ENCODE results near the gene NEK11. TPM values are rescaled to one million over a fixed set of nuclear protein-coding genes. Genes with fewer than 3 reads are reported as not detected.

The NEK11 gene
- total and polyA plus RNA-seq, 9 of the 15 experiments (the other 6 are each of a cell fraction or from before 2014, with no cell fraction given), result 0.28 to 1.5 (median 0.87) TPM

DNA sequence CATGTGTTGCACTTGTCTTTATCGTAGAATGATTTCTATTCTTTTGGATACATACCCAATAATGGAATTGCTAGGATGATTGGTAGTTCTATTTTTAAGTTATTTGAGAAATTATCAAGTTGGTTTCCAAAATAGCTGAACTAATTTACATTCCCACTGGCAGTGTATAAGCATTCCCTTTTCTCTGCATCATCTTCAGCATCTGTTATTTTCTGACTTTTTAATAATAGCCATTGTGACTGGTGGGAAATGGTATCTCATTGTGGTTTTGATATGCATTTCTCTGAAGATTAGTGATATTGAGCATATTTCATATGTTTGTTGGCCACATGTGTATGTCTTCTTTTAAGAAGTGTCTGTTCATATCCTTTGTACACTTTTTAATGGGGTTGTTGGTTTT is 273.2 kb downstream of the NEK11 start:
- no peak for TF ChIP-seq FOSL1 (tag; conservative IDR thresholded peaks at IDR 0.05)
- TF ChIP-seq ZZZ3 (IDR thresholded peaks at IDR 0.05), result no peak
- TF ChIP-seq, protein P1, sequence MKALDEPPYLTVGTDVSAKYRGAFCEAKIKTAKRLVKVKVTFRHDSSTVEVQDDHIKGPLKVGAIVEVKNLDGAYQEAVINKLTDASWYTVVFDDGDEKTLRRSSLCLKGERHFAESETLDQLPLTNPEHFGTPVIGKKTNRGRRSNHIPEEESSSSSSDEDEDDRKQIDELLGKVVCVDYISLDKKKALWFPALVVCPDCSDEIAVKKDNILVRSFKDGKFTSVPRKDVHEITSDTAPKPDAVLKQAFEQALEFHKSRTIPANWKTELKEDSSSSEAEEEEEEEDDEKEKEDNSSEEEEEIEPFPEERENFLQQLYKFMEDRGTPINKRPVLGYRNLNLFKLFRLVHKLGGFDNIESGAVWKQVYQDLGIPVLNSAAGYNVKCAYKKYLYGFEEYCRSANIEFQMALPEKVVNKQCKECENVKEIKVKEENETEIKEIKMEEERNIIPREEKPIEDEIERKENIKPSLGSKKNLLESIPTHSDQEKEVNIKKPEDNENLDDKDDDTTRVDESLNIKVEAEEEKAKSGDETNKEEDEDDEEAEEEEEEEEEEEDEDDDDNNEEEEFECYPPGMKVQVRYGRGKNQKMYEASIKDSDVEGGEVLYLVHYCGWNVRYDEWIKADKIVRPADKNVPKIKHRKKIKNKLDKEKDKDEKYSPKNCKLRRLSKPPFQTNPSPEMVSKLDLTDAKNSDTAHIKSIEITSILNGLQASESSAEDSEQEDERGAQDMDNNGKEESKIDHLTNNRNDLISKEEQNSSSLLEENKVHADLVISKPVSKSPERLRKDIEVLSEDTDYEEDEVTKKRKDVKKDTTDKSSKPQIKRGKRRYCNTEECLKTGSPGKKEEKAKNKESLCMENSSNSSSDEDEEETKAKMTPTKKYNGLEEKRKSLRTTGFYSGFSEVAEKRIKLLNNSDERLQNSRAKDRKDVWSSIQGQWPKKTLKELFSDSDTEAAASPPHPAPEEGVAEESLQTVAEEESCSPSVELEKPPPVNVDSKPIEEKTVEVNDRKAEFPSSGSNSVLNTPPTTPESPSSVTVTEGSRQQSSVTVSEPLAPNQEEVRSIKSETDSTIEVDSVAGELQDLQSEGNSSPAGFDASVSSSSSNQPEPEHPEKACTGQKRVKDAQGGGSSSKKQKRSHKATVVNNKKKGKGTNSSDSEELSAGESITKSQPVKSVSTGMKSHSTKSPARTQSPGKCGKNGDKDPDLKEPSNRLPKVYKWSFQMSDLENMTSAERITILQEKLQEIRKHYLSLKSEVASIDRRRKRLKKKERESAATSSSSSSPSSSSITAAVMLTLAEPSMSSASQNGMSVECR (CRISPR knock-in tag; IDR thresholded peaks at IDR 0.05), result no peak
- no peak for TF ChIP-seq TEAD4 (IDR thresholded peaks at IDR 0.05; ENCODE audit: low read length)
- TF ChIP-seq TEAD4 (CRISPR knock-in tag; IDR thresholded peaks at IDR 0.05; ENCODE audit: borderline replicate concordance), result no peak
- TF ChIP-seq CBFA2T3 (IDR thresholded peaks at IDR 0.05), result no peak
- TF ChIP-seq ADNP (tag; IDR thresholded peaks at IDR 0.05), result no peak
- TF ChIP-seq U2AF1 (optimal IDR thresholded peaks at IDR 0.05; ENCODE audit: low read depth, low read length), result no peak
- TF ChIP-seq, protein P2, sequence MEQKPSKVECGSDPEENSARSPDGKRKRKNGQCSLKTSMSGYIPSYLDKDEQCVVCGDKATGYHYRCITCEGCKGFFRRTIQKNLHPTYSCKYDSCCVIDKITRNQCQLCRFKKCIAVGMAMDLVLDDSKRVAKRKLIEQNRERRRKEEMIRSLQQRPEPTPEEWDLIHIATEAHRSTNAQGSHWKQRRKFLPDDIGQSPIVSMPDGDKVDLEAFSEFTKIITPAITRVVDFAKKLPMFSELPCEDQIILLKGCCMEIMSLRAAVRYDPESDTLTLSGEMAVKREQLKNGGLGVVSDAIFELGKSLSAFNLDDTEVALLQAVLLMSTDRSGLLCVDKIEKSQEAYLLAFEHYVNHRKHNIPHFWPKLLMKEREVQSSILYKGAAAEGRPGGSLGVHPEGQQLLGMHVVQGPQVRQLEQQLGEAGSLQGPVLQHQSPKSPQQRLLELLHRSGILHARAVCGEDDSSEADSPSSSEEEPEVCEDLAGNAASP (IDR thresholded peaks at IDR 0.05), result no peak
- TF ChIP-seq TAL1 (IDR thresholded peaks at IDR 0.05), result no peak
- TF ChIP-seq ETS2 (tag; IDR thresholded peaks at IDR 0.05; ENCODE audit: borderline replicate concordance, poor library complexity, severe bottlenecking), result no peak
- no peak for TF ChIP-seq POLR2A (conservative IDR thresholded peaks at IDR 0.05)
- TF ChIP-seq ZNF143 (CRISPR knock-in tag; IDR thresholded peaks at IDR 0.05), result no peak
- no peak for TF ChIP-seq ZNF644 (tag; IDR thresholded peaks at IDR 0.05; ENCODE audit: low read depth)
- H3K9me1 ChIP-seq (ENCODE audit: control insufficient read depth, insufficient read depth, low read length), result no peaks in the 10 kb centered on the region
- ChIA-PET CTCF (ENCODE audit: low intra/inter-chr PET ratio) (no interaction called here), POLR2A (no interaction called here)
- BruUV-seq (replicated peaks), result no TSS peak
- H2AFZ ChIP-seq (ENCODE audit: low read depth, low read length), result no peak overlapping the region
- H3K27me3 ChIP-seq (ENCODE audit: control insufficient read depth in 2 of 2, insufficient read depth in 2 of 2, low read length in 2 of 2), result no peaks in the 10 kb centered on the region
- no peaks in the 10 kb centered on the region for H3K79me2 ChIP-seq (ENCODE audit: control insufficient read depth, insufficient read depth, low read length)
- no peaks in the 10 kb centered on the region for H3K4me1 ChIP-seq (replicated peaks in 1 of 2; ENCODE audit: control insufficient read depth in 2 of 2, insufficient read depth in 2 of 2, low read length in 2 of 2)
- no peak overlapping the region for H3K9ac ChIP-seq (ENCODE audit: insufficient read depth in 1 of 2, low read depth in 2 of 2, low read length in 2 of 2)
- intact Hi-C loops (cut with micrococcal nuclease) (no loop called here), in situ Hi-C loops (cut with MboI) (no loop called here)
- H4K20me1 ChIP-seq (replicated peaks; ENCODE audit: control insufficient read depth, insufficient read depth, low read length), result no peaks in the 10 kb centered on the region
- H3K36me3 ChIP-seq (ENCODE audit: control insufficient read depth, insufficient read depth, low read length), result no peaks in the 10 kb centered on the region
- no peak overlapping the region for H3K4me2 ChIP-seq (ENCODE audit: insufficient read depth, low read length)
- no peaks in the 10 kb centered on the region for H3K9me3 ChIP-seq (replicated peaks; ENCODE audit: control insufficient read depth, insufficient read depth, low read depth, low read length)
- FAIRE-seq, result no peak
- no peak for DNase-seq (ENCODE audit: extremely low read depth in 1 of 4, low spot score in 3 of 4)
- H3K27ac ChIP-seq (ENCODE audit: extremely low read depth, low read depth, low read length), result no peak overlapping the region
- no peak overlapping the region for H3K4me3 ChIP-seq
- 0% methylated on average over 1 of the region's 1 CpG for WGBS (ENCODE audit: insufficient coverage, low coverage, missing lambda C conversion rate)
- no peak for ATAC-seq
